ENCODE data around the gene ALCAM.

The ALCAM gene

DNA sequence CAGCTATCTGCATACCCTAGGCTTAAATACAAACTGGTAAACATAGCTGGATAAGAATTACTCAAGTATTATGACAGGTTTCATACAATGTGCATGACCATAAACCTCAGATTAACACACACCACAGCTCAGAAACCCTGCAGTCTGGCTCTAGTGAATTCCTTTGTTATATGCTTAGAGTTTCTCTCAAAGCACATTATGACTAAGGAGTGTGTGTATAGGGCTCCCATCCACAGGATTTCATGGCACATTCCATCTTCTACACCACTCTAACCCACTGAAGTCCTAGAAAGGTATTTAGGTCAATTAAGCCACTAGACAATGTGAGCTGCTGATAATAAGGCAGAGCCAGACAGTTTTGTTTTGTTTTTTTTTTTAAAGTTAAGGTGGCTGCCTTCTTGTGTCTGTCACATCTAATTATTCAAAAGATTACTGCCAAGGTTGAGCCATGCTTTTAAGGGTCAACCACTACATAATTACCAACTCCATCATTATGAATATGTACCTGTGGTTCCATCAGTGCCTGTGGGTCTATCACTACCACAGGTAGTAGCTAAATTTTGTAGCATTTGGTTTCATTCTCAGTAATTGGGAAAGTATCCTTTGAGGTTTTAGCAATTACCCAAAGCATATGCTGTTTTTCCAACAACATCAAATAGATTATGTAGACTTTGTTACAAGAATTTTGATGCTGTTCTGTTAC is 107.0 kb downstream of the ALCAM start:
- ChIA-PET POLR2A (interaction anchor here (0.7 kb wide), 1 partner anchor 9 kb away, joined by 3 read pairs; no protein-coding TSS in a partner anchor), CTCF (interaction anchor here (0.6 to 0.7 kb wide), 2 partner anchors 53 to 1201 kb away, joined by 3 to 4 read pairs; no protein-coding TSS in a partner anchor)
- H3K4me1 ChIP-seq (ENCODE audit: control insufficient read depth, insufficient read depth, low read length), result no peaks in the 10 kb centered on the region
- TF ChIP-seq ZNF548 (tag by site-specific recombination; IDR thresholded peaks at IDR 0.05), result no peak
- no peak for TF ChIP-seq HOXA7 (CRISPR knock-in tag; IDR thresholded peaks at IDR 0.05; ENCODE audit: borderline replicate concordance)
- no peak for TF ChIP-seq ZNF768 (tag by site-specific recombination; IDR thresholded peaks at IDR 0.05)
- TF ChIP-seq ZNF416 (tag by site-specific recombination; IDR thresholded peaks at IDR 0.05), result no peak
- no peak for TF ChIP-seq ZNF544 (tag by site-specific recombination; IDR thresholded peaks at IDR 0.05)
- TF ChIP-seq BCL11B (tag by site-specific recombination; IDR thresholded peaks at IDR 0.05; ENCODE audit: low read depth), result no peak
- no peak for TF ChIP-seq ZNF114 (tag by site-specific recombination; IDR thresholded peaks at IDR 0.05)
- TF ChIP-seq ZNF366 (tag by site-specific recombination; conservative IDR thresholded peaks at IDR 0.05), result no peak
- no peak for TF ChIP-seq ZBTB17 (tag by site-specific recombination; IDR thresholded peaks at IDR 0.05)
- TF ChIP-seq ZNF37A (tag by site-specific recombination; IDR thresholded peaks at IDR 0.05), result no peak
- TF ChIP-seq, protein P1, sequence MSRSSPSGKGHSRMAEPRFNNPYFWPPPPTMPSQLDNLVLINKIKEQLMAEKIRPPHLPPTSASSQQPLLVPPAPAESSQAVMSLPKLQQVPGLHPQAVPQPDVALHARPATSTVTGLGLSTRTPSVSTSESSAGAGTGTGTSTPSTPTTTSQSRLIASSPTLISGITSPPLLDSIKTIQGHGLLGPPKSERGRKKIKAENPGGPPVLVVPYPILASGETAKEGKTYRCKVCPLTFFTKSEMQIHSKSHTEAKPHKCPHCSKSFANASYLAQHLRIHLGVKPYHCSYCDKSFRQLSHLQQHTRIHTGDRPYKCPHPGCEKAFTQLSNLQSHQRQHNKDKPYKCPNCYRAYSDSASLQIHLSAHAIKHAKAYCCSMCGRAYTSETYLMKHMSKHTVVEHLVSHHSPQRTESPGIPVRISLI (tag by site-specific recombination; IDR thresholded peaks at IDR 0.05), result no peak
- no peak for TF ChIP-seq ZNF169 (tag by site-specific recombination; IDR thresholded peaks at IDR 0.05)
- TF ChIP-seq, protein P2, sequence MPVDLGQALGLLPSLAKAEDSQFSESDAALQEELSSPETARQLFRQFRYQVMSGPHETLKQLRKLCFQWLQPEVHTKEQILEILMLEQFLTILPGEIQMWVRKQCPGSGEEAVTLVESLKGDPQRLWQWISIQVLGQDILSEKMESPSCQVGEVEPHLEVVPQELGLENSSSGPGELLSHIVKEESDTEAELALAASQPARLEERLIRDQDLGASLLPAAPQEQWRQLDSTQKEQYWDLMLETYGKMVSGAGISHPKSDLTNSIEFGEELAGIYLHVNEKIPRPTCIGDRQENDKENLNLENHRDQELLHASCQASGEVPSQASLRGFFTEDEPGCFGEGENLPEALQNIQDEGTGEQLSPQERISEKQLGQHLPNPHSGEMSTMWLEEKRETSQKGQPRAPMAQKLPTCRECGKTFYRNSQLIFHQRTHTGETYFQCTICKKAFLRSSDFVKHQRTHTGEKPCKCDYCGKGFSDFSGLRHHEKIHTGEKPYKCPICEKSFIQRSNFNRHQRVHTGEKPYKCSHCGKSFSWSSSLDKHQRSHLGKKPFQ (tag by site-specific recombination; IDR thresholded peaks at IDR 0.05), result no peak
- TF ChIP-seq BCL6B (tag by site-specific recombination; IDR thresholded peaks at IDR 0.05), result no peak
- TF ChIP-seq, protein P3, sequence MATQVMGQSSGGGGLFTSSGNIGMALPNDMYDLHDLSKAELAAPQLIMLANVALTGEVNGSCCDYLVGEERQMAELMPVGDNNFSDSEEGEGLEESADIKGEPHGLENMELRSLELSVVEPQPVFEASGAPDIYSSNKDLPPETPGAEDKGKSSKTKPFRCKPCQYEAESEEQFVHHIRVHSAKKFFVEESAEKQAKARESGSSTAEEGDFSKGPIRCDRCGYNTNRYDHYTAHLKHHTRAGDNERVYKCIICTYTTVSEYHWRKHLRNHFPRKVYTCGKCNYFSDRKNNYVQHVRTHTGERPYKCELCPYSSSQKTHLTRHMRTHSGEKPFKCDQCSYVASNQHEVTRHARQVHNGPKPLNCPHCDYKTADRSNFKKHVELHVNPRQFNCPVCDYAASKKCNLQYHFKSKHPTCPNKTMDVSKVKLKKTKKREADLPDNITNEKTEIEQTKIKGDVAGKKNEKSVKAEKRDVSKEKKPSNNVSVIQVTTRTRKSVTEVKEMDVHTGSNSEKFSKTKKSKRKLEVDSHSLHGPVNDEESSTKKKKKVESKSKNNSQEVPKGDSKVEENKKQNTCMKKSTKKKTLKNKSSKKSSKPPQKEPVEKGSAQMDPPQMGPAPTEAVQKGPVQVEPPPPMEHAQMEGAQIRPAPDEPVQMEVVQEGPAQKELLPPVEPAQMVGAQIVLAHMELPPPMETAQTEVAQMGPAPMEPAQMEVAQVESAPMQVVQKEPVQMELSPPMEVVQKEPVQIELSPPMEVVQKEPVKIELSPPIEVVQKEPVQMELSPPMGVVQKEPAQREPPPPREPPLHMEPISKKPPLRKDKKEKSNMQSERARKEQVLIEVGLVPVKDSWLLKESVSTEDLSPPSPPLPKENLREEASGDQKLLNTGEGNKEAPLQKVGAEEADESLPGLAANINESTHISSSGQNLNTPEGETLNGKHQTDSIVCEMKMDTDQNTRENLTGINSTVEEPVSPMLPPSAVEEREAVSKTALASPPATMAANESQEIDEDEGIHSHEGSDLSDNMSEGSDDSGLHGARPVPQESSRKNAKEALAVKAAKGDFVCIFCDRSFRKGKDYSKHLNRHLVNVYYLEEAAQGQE (tag by site-specific recombination; IDR thresholded peaks at IDR 0.05), result no peak
- no peak for TF ChIP-seq ZNF121 (tag by site-specific recombination; IDR thresholded peaks at IDR 0.05)
- TF ChIP-seq KLF16 (tag by site-specific recombination; IDR thresholded peaks at IDR 0.05), result no peak
- no peak for TF ChIP-seq FEZF1 (tag by site-specific recombination; IDR thresholded peaks at IDR 0.05)
- TF ChIP-seq ZNF658 (tag by site-specific recombination; IDR thresholded peaks at IDR 0.05), result no peak
- H3K9me3 ChIP-seq (ENCODE audit: control insufficient read depth, insufficient read depth, low read depth, low read length), result no peaks in the 10 kb centered on the region
- H3K4me3 ChIP-seq (ENCODE audit: low read depth, low read length), result no peak overlapping the region
- H3K27ac ChIP-seq (ENCODE audit: extremely low read depth, low read depth, low read length), result no peak overlapping the region
- H3K36me3 ChIP-seq (ENCODE audit: control insufficient read depth in 2 of 2, insufficient read depth in 1 of 2, low read length in 2 of 2), result no peaks in the 10 kb centered on the region

Measured in HEK293 (cell line).